NT2/D1 (cell line): ENCODE results near the gene TUBGCP2.
"Not testable (repeated sequence)": the region's sequence is repeated elsewhere in the genome, so short reads cannot be mapped to it uniquely, and the experiment has no call there.

Experiments
- DNase-seq: peaks from one replicate; pipeline ENCODE4 v3.0.0-alpha.2; 2011; ENCODE audit warnings: low read depth, low spot score
- H3K27me3 ChIP-seq: 2 replicates; pipeline ENCODE4 v1.6.0; 2011; ENCODE audit warnings: mild to moderate bottlenecking; ENCODE audit not compliant: insufficient read length, insufficient read depth
- H3K36me3 ChIP-seq: 2 replicates; pipeline ENCODE4 v1.6.1; 2011; ENCODE audit warnings: mild to moderate bottlenecking, low read length, mixed read lengths; ENCODE audit not compliant: insufficient read depth, insufficient read length
- H3K4me1 ChIP-seq: 2 replicates; pipeline ENCODE4 v1.5.1; 2011; ENCODE audit not compliant: insufficient read depth, insufficient read length
- H3K4me3 ChIP-seq: 2 replicates; pipeline ENCODE4 v1.5.1; 2011; ENCODE audit warnings: low read depth; ENCODE audit not compliant: insufficient read length
- H3K9ac ChIP-seq: 2 replicates; pipeline ENCODE4 v1.6.0; 2011; ENCODE audit warnings: low read depth; ENCODE audit not compliant: insufficient read length
- H3K9me3 ChIP-seq: 2 replicates; pipeline ENCODE4 v1.5.1; 2011; ENCODE audit warnings: mild to moderate bottlenecking, low read length; ENCODE audit not compliant: insufficient read depth
- SUZ12 ChIP-seq: IDR thresholded peaks from 2 replicates; pipeline ENCODE4 v1.6.1; 2011; ENCODE audit not compliant: insufficient read length, insufficient read depth; ENCODE audit errors: extremely low read depth
- YY1 ChIP-seq: IDR thresholded peaks from 2 replicates; pipeline ENCODE4 v1.6.1; 2011; ENCODE audit not compliant: insufficient read length, insufficient read depth
- ZNF274 ChIP-seq: IDR thresholded peaks from 2 replicates; pipeline ENCODE4 v1.6.1; 2011; ENCODE audit warnings: mild to moderate bottlenecking, low read depth, low read length

TUBGCP2 gene

GRCh38 chr10:133236401-133237240 is 72.1 kb downstream of the TUBGCP2 start:
- peaks cover 12% of the 10 kb centered on the region for H3K4me1 ChIP-seq

GRCh38 chr10:133235932-133236331 is 72.7 kb downstream of the TUBGCP2 start:
- H3K27me3 ChIP-seq: peaks cover 79% of the 10 kb centered on the region

More at GRCh38 chr10:133236401-133237240, 72.1 kb downstream of the TUBGCP2 start:
- peak; percentile 31 for TF ChIP-seq SUZ12
- TF ChIP-seq YY1: no peak
- DNase-seq: no peak
- H3K27me3 ChIP-seq: peaks cover 80% of the 10 kb centered on the region
- H3K4me3 ChIP-seq: peak overlapping the region; percentile 54
- H3K9me3 ChIP-seq: peaks cover 1% of the 10 kb centered on the region; the same call in 1 of the 2 replicates
- peak overlapping the region; percentile 72 for H3K9ac ChIP-seq
- H3K36me3 ChIP-seq: no peaks in the 10 kb centered on the region

GRCh38 chr10:133235265-133235855 is 73.3 kb downstream of the TUBGCP2 start:
- Histone ChIP-seq H3K9me3 (peaks cover 7% of the 10 kb centered on the region; the same call in 1 of the 2 replicates), H3K4me1 (peaks cover 14% of the 10 kb centered on the region), H3K27me3 (peaks cover 83% of the 10 kb centered on the region), H3K9ac (no peak overlapping the region), H3K4me3 (no peak overlapping the region), H3K36me3 (no peaks in the 10 kb centered on the region)
- DNase-seq: no peak
- TF ChIP-seq YY1: no peak
- TF ChIP-seq ZNF274: no peak
- TF ChIP-seq SUZ12: no peak

More at GRCh38 chr10:133235932-133236331, 72.7 kb downstream of the TUBGCP2 start:
- peaks cover 7% of the 10 kb centered on the region; the same call in 1 of the 2 replicates for H3K9me3 ChIP-seq
- peak overlapping the region; percentile 24 for H3K4me3 ChIP-seq
- no peak overlapping the region for H3K9ac ChIP-seq
- no peaks in the 10 kb centered on the region for H3K36me3 ChIP-seq
- no peak for DNase-seq
- H3K4me1 ChIP-seq: peaks cover 14% of the 10 kb centered on the region
- no peak for TF ChIP-seq SUZ12
- no peak for TF ChIP-seq ZNF274

- H3K9ac ChIP-seq, DNase-seq, H3K4me3 ChIP-seq, H3K36me3 ChIP-seq, H3K9me3 ChIP-seq: not testable (repeated sequence)
- peaks cover 14% of the 10 kb centered on the region for H3K4me1 ChIP-seq
- H3K27me3 ChIP-seq: peaks cover 82% of the 10 kb centered on the region
Measured at GRCh38 chr10:133234796-133235195, 73.9 kb downstream of the TUBGCP2 start.

GRCh38 chr10:133231946-133232574 is 76.6 kb downstream of the TUBGCP2 start:
- peaks cover 82% of the 10 kb centered on the region for H3K27me3 ChIP-seq
- peak overlapping the region; percentile 11 for H3K4me3 ChIP-seq
- H3K9ac ChIP-seq: no peak overlapping the region

GRCh38 chr10:133231244-133231945 is 77.3 kb downstream of the TUBGCP2 start:
- no peak for DNase-seq
- Histone ChIP-seq H3K4me1 (peaks cover 8% of the 10 kb centered on the region), H3K4me3 (peak overlapping the region; percentile 11), H3K36me3 (no peaks in the 10 kb centered on the region), H3K9me3 (peaks cover 7% of the 10 kb centered on the region; the same call in 1 of the 2 replicates), H3K9ac (no peak overlapping the region), H3K27me3 (peaks cover 81% of the 10 kb centered on the region)
- TF ChIP-seq SUZ12 (no peak), ZNF274 (no peak)

More at GRCh38 chr10:133231946-133232574, 76.6 kb downstream of the TUBGCP2 start:
- Histone ChIP-seq H3K36me3 (no peaks in the 10 kb centered on the region), H3K4me1 (peaks cover 10% of the 10 kb centered on the region), H3K9me3 (peaks cover 7% of the 10 kb centered on the region; the same call in 1 of the 2 replicates)
- TF ChIP-seq SUZ12 (no peak), YY1 (no peak), ZNF274 (no peak)
- DNase-seq: peak; percentile 60
